Vagina (tissue), 2 donors: ENCODE data around the gene DACT1.

ENCODE experiments used
- CTCF ChIP-seq, 3 experiments: fragments of 450-650 bp in 2 of 3; fragments of 200-600 bp in 1 of 3; sonication (generic) in 1 of 3; IDR thresholded peaks; one replicate each; pipeline ENCODE4 v1.5.1; 2017 to 2019; ENCODE audit warnings: antibody characterized with exemption in 3 of 3, mild to moderate bottlenecking in 2 of 3, moderate library complexity in 2 of 3
- POLR2AphosphoS5 ChIP-seq, 2 donors: sonication (generic); formaldehyde crosslinking; IDR thresholded peaks; one replicate each; pipeline ENCODE4 v1.9.0; 2017; ENCODE audit warnings: antibody characterized with exemption in 2 of 2, mild to moderate bottlenecking in 2 of 2, low read depth in 1 of 2; ENCODE audit not compliant: insufficient read depth in 1 of 2

- TF ChIP-seq CTCF (IDR thresholded peaks at IDR 0.05) (no peak), POLR2AphosphoS5 (IDR thresholded peaks at IDR 0.05; ENCODE audit: insufficient read depth in 1 of 2, low read depth in 1 of 2) (no peak)
These were observed 19.1 kb downstream of the DACT1 start for GRCh38 chr14:58656671-58657411.
